Epithelial cell of esophagus (primary cell): ENCODE results near the gene ZNF682.
A peak's percentile ranks its signal among the peaks of the same experiment; 100 is the strongest.
"Not testable (repeated sequence)": the region's sequence is repeated elsewhere in the genome, so short reads cannot be mapped to it uniquely, and the experiment has no call there.

Source experiments
- DNase-seq: peaks from one replicate; pipeline ENCODE4 v3.0.0; 2010; ENCODE audit warnings: low read depth
- H3K4me3 ChIP-seq: 2 replicates; pipeline ENCODE4 v1.5.1; 2011; ENCODE audit warnings: mild to moderate bottlenecking, low read length, control low read depth
- CTCF ChIP-seq: IDR thresholded peaks from 2 replicates; pipeline ENCODE4 v1.5.1; 2011; ENCODE audit warnings: low read depth, mild to moderate bottlenecking, low read length, control low read depth, inconsistent platforms; ENCODE audit not compliant: insufficient read depth; ENCODE audit errors: missing control alignments

Gene ZNF682

GRCh38 chr19:20039203-20039723, at the start of gene ZNF682:
ZNF682 (minus strand) TSS chr19:20039505; CDS start chr19:20039345, 160 bp downstream.
- TF ChIP-seq CTCF, result no peak
- DNase-seq, result peak; percentile 97
- H3K4me3 ChIP-seq, result peak within 1 kb of the TSS; percentile 87

- DNase-seq, result not testable (repeated sequence)
Observed at GRCh38 chr19:20082876-20083275, 43.6 kb upstream of the ZNF682 start.

GRCh38 chr19:20082232-20082833, 43.0 kb upstream of the ZNF682 start:
- peak; percentile 30 for DNase-seq
- not testable (repeated sequence) for H3K4me3 ChIP-seq

More at GRCh38 chr19:20082876-20083275, 43.6 kb upstream of the ZNF682 start:
- H3K4me3 ChIP-seq, result not testable (repeated sequence)

- DNase-seq, result no peak
- TF ChIP-seq CTCF, result no peak
- no peak overlapping the region for H3K4me3 ChIP-seq
Observed at GRCh38 chr19:20080656-20081055, 41.4 kb upstream of the ZNF682 start.

GRCh38 chr19:20079476-20079875, 40.2 kb upstream of the ZNF682 start:
- peak; percentile 10 for DNase-seq
- peak overlapping the region; percentile 2 for H3K4me3 ChIP-seq
- no peak for TF ChIP-seq CTCF

- peak; percentile 43 for DNase-seq
- peak overlapping the region; percentile 69 for H3K4me3 ChIP-seq
- TF ChIP-seq CTCF, result no peak
Observed at GRCh38 chr19:20078581-20079031, 39.3 kb upstream of the ZNF682 start.

GRCh38 chr19:20077791-20078463, 38.6 kb upstream of the ZNF682 start, which contains the start of gene ZNF90:
ZNF90 (plus strand) TSS chr19:20078000; CDS start chr19:20078133, 133 bp downstream.
- H3K4me3 ChIP-seq, result peak within 1 kb of the TSS; percentile 69
- peak; percentile 98 for DNase-seq
- no peak for TF ChIP-seq CTCF

- no peak for DNase-seq
- H3K4me3 ChIP-seq, result no peak overlapping the region
- TF ChIP-seq CTCF, result no peak
Observed at GRCh38 chr19:20072936-20073335, 33.6 kb upstream of the ZNF682 start.
